ENCODE measurements around the gene ALDH3B2. TPM values are rescaled to one million over a fixed set of nuclear protein-coding genes. Genes with fewer than 3 reads are reported as not detected.
"Not testable (repeated sequence)": the region's sequence is repeated elsewhere in the genome, so short reads cannot be mapped to it uniquely, and the experiment has no call there.

The ALDH3B2 gene
- total RNA-seq, 2 experiments from 2014 or later = not detected

GRCh38 chr11:67641338-67642172, 32.9 kb downstream of the ALDH3B2 start:
- H3K36me3 Mint-ChIP-seq (ENCODE audit: low read depth) = no peaks in the 10 kb centered on the region

GRCh38 chr11:67640758-67641337, 33.6 kb downstream of the ALDH3B2 start:
- H3K9me3 Mint-ChIP-seq = peaks cover 3% of the 10 kb centered on the region
- POLR2A ChIA-PET = no interaction called here
- no peak overlapping the region for H3K27ac Mint-ChIP-seq
- DNase-seq = no peak
- no peaks in the 10 kb centered on the region for H3K36me3 Mint-ChIP-seq (ENCODE audit: low read depth)
- peaks cover 14% of the 10 kb centered on the region for H3K4me1 Mint-ChIP-seq
- H3K4me3 Mint-ChIP-seq = no peak overlapping the region
- H3K27me3 Mint-ChIP-seq = no peaks in the 10 kb centered on the region
- CTCF ChIA-PET = interaction anchor here (1.6 kb wide), 1 partner anchor 11 kb away, joined by 6 read pairs; the partner anchor contains the start of gene NUDT8

More at GRCh38 chr11:67641338-67642172, 32.9 kb downstream of the ALDH3B2 start:
- DNase-seq = no peak
- H3K9me3 Mint-ChIP-seq = peaks cover 3% of the 10 kb centered on the region
- H3K27ac Mint-ChIP-seq = no peak overlapping the region
- H3K4me3 Mint-ChIP-seq = no peak overlapping the region
- peaks cover 21% of the 10 kb centered on the region for H3K4me1 Mint-ChIP-seq
- peaks cover 3% of the 10 kb centered on the region for H3K27me3 Mint-ChIP-seq
- POLR2A ChIA-PET = no interaction called here
- CTCF ChIA-PET = no interaction called here

- H3K27me3 Mint-ChIP-seq = no peaks in the 10 kb centered on the region
- no peaks in the 10 kb centered on the region for H3K36me3 Mint-ChIP-seq (ENCODE audit: low read depth)
- CTCF ChIA-PET = interaction anchor here (1.6 to 2.8 kb wide), 2 partner anchors 8 to 10 kb away, joined by 6 to 10 read pairs; partner anchors contain the start of gene NUDT8
- H3K4me3 Mint-ChIP-seq = no peak overlapping the region
- peaks cover 10% of the 10 kb centered on the region for H3K4me1 Mint-ChIP-seq
- DNase-seq = peak; percentile 66
- H3K27ac Mint-ChIP-seq = no peak overlapping the region
- POLR2A ChIA-PET = no interaction called here
- H3K9me3 Mint-ChIP-seq = peaks cover 3% of the 10 kb centered on the region
Measured at GRCh38 chr11:67640021-67640757, 34.2 kb downstream of the ALDH3B2 start.

GRCh38 chr11:67639438-67639859, 35.0 kb downstream of the ALDH3B2 start, which contains the start of gene TBX10:
Gene TBX10, minus strand, starts transcription at chr11:67639763. Its CDS starts 291 bp downstream, at chr11:67639472.
- Mint-ChIP-seq H3K27me3 (no peaks in the 10 kb centered on the region), H3K4me1 (peaks cover 10% of the 10 kb centered on the region), H3K4me3 (no peak within 1 kb of the TSS), H3K27ac (no peak within 1 kb of the TSS), H3K9me3 (peaks cover 3% of the 10 kb centered on the region), H3K36me3 (ENCODE audit: low read depth) (no peaks in the 10 kb centered on the region)
- no peak for DNase-seq
- POLR2A ChIA-PET = no interaction called here
- CTCF ChIA-PET = interaction anchor here (1.6 to 2.8 kb wide), 2 partner anchors 9 kb away, joined by 6 to 10 read pairs; partner anchors contain the start of gene NUDT8

- no peak for DNase-seq
- ChIA-PET CTCF (interaction anchor here (1.0 to 2.8 kb wide), 4 partner anchors 9 to 276 kb away, joined by 3 to 10 read pairs (median 6); partner anchors contain the start of gene NUDT8), POLR2A (no interaction called here)
- Mint-ChIP-seq H3K27me3 (no peaks in the 10 kb centered on the region), H3K4me3 (no peak overlapping the region), H3K27ac (no peak overlapping the region), H3K36me3 (ENCODE audit: low read depth) (no peaks in the 10 kb centered on the region), H3K4me1 (peaks cover 8% of the 10 kb centered on the region), H3K9me3 (no peaks in the 10 kb centered on the region)
Measured at GRCh38 chr11:67638535-67639437, 35.6 kb downstream of the ALDH3B2 start.

GRCh38 chr11:67637441-67637840, 37.0 kb downstream of the ALDH3B2 start:
- CTCF ChIA-PET = interaction anchor here (1.9 to 2.8 kb wide), 2 partner anchors 8 to 11 kb away, joined by 5 to 10 read pairs; partner anchors contain the start of gene NUDT8
- H3K27me3 Mint-ChIP-seq; H3K4me3 Mint-ChIP-seq; POLR2A ChIA-PET; H3K9me3 Mint-ChIP-seq; H3K36me3 Mint-ChIP-seq (ENCODE audit: low read depth); H3K4me1 Mint-ChIP-seq; DNase-seq; H3K27ac Mint-ChIP-seq: not testable (repeated sequence)

- no peak overlapping the region for H3K27ac Mint-ChIP-seq
- H3K36me3 Mint-ChIP-seq (ENCODE audit: low read depth) = no peaks in the 10 kb centered on the region
- H3K4me3 Mint-ChIP-seq = no peak overlapping the region
- ChIA-PET POLR2A (interaction anchor here (0.8 kb wide), 1 partner anchor 30 kb away, joined by 5 read pairs; no protein-coding TSS in a partner anchor), CTCF (interaction anchor here (1.9 to 9.6 kb wide), 2 partner anchors 8 to 10 kb away, joined by 5 to 114 read pairs; partner anchors contain the start of genes ACY3 and NUDT8)
- H3K9me3 Mint-ChIP-seq = no peaks in the 10 kb centered on the region
- H3K4me1 Mint-ChIP-seq = peaks cover 8% of the 10 kb centered on the region
- H3K27me3 Mint-ChIP-seq = no peaks in the 10 kb centered on the region
- DNase-seq = no peak
Measured at GRCh38 chr11:67636962-67637361, 37.5 kb downstream of the ALDH3B2 start.

GRCh38 chr11:67635231-67635521, 39.2 kb downstream of the ALDH3B2 start:
- Mint-ChIP-seq H3K27me3 (no peaks in the 10 kb centered on the region), H3K9me3 (no peaks in the 10 kb centered on the region), H3K4me3 (no peak overlapping the region), H3K27ac (no peak overlapping the region), H3K36me3 (ENCODE audit: low read depth) (no peaks in the 10 kb centered on the region), H3K4me1 (peaks cover 15% of the 10 kb centered on the region)
- POLR2A ChIA-PET = no interaction called here
- CTCF ChIA-PET = interaction anchor here (9.6 kb wide), 1 partner anchor 12 kb away, joined by 114 read pairs; the partner anchor contains the start of gene ACY3
- no peak for DNase-seq

- no peak for DNase-seq
- POLR2A ChIA-PET = no interaction called here
- H3K27ac Mint-ChIP-seq = no peak overlapping the region
- no peaks in the 10 kb centered on the region for H3K9me3 Mint-ChIP-seq
- no peaks in the 10 kb centered on the region for H3K27me3 Mint-ChIP-seq
- peaks cover 15% of the 10 kb centered on the region for H3K4me1 Mint-ChIP-seq
- H3K4me3 Mint-ChIP-seq = no peak overlapping the region
- CTCF ChIA-PET = interaction anchor here (9.6 kb wide), 1 partner anchor 12 kb away, joined by 114 read pairs; the partner anchor contains the start of gene ACY3
- H3K36me3 Mint-ChIP-seq (ENCODE audit: low read depth) = no peaks in the 10 kb centered on the region
Measured at GRCh38 chr11:67634366-67635230, 39.8 kb downstream of the ALDH3B2 start.

GRCh38 chr11:67633758-67634365, 40.6 kb downstream of the ALDH3B2 start:
- Mint-ChIP-seq H3K27ac (no peak overlapping the region), H3K9me3 (no peaks in the 10 kb centered on the region), H3K36me3 (ENCODE audit: low read depth) (no peaks in the 10 kb centered on the region), H3K27me3 (no peaks in the 10 kb centered on the region), H3K4me1 (peaks cover 18% of the 10 kb centered on the region), H3K4me3 (no peak overlapping the region)
- POLR2A ChIA-PET = interaction anchor here (0.6 kb wide), 1 partner anchor 771 kb away, joined by 3 read pairs; no protein-coding TSS in a partner anchor
- no peak for DNase-seq
- CTCF ChIA-PET = interaction anchor here (9.6 kb wide), 1 partner anchor 13 kb away, joined by 114 read pairs; the partner anchor contains the start of gene ACY3

All from activated CD4-positive, alpha-beta T cell treated with anti-CD3 and anti-CD28 coated beads, Interleukin-2, amount 10 ng/mL, durations not matched to agents 7 days and 5 days (primary cell).